Cerebellar cortex (tissue), 1 donor: Measurements from ENCODE around the gene SERTAD1.
"Not testable (repeated sequence)": the region's sequence is repeated elsewhere in the genome, so short reads cannot be mapped to it uniquely, and the experiment has no call there.

Experiments
- DNase-seq: peaks from one replicate; pipeline ENCODE4 v3.0.0-alpha.2; 2015; ENCODE audit warnings: low spot score

Gene SERTAD1, protein sequence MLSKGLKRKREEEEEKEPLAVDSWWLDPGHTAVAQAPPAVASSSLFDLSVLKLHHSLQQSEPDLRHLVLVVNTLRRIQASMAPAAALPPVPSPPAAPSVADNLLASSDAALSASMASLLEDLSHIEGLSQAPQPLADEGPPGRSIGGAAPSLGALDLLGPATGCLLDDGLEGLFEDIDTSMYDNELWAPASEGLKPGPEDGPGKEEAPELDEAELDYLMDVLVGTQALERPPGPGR

DNA sequence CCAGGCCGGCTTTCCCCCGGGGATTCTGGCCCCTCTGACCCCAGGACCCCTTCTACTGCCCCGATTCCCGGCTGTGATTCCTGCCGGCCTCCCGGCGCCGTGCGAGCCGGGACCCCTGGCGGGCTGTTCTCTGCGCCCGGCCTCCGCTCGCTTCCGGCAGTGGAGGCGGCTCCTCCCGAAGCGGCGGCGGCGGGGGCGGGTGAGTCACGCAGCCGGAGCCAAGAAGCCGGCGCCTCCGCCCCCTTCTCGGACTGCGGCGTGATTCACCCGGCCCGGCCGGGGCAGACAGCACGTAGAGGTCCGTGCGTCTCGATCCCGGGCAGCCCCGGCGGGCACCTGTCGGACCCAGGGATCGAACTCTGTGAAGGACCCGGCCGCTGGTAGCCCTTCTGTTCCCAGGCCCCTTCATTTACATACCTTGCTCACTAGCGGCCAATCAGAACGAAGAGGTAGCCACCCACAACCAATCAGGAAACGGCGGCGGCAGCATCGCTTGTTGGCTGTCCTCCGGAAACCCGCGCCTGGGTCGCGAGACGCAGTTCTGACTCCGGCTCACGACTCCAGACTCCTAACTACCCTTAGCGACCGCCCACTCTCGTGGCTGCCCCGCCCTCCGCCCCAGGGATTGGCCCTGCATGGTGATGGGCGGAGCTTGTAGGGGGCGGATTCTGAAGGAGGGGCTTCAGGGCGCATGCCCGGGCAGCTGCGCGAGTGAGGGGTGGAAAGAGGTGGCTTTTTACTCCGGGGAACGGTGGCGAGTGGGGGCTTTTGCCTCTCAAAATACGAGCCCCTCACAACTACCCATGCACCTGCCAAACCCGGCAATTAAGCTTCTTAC, at the start of gene SERTAD1:
Gene SERTAD1, minus strand, starts transcription at position 543 of the 838 bp plus-strand sequence. CDS start 2,446 bp downstream, outside the sequence.
- peak; percentile 100 for DNase-seq

DNA sequence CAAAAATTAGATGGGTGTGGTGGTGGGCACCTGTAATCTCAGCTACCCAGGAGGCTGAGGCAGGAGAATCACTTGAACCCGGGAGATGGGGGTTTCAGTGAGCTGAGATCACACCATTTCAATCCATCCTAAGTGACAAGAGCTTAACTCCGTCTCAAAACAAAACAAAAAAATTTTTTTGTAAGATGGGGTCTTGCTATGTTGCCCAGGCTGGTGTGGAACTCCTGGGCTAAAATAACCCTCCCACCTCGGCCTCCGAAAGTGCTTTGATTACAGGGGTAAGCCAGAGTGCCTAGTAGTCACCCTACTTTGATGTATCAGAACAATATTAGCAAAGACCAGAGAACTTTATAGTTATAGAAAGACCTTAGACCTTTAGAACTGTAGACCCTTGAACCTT, 48.9 kb upstream of the SERTAD1 start:
- DNase-seq = no peak

DNA sequence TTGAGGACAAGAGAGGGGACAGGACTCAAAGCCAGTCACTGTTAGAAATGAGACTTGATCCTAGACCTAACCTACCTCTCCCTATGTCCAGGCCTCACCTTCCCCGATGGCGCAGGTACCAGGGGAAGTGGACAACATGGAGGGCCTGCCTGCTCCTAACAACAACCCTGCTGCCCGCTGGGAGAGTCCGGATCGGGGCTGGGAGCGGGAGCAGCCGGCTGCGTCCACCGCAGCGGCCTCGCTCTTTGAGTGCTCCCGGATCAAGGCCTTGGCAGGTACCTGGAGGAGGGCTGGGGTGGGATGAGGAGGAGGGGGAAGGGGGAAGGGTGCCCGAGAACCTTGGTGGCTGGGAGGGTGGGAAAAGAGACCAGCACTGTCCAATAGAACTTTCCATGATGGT, 46.7 kb upstream of the SERTAD1 start:
- DNase-seq = no peak

DNA sequence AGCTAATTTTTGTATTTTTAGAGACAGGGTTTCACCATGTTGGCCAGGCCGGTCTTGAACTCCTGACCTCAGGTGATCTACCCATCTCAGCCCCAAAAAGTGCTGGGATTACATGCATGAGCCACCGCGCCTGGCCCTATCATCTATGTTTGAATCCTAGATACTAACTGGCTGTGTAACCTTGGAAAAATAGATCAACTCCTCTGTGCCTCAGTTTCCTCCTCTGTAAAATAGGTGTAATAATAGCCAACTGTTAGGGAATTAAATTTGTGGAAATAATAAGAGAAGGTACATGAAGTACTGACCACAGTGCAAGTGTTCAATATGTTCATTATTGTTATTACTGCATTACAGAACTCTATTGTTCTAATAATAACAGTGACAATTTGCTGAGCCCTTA, 45.3 kb upstream of the SERTAD1 start:
- DNase-seq = no peak

DNA sequence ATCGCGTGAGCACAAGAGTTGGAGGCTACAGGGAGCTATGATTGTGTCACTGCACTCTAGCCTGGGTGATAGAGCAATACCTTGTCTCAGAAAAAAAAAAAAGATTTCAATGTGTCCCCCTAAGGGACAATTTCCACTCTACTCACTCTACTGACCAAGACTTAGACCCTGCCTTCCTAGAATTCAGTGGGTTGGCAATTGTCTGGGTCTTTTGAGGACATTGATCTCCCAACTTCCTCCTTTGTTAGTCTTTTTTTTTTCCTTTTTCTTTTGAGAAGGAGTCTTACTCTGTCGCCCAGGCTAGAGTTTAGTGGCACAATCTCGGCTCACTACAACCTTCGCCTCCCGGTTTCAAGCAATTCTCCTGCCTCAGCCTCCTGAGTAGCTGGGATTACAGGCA, 43.2 kb upstream of the SERTAD1 start:
- DNase-seq = no peak

DNA sequence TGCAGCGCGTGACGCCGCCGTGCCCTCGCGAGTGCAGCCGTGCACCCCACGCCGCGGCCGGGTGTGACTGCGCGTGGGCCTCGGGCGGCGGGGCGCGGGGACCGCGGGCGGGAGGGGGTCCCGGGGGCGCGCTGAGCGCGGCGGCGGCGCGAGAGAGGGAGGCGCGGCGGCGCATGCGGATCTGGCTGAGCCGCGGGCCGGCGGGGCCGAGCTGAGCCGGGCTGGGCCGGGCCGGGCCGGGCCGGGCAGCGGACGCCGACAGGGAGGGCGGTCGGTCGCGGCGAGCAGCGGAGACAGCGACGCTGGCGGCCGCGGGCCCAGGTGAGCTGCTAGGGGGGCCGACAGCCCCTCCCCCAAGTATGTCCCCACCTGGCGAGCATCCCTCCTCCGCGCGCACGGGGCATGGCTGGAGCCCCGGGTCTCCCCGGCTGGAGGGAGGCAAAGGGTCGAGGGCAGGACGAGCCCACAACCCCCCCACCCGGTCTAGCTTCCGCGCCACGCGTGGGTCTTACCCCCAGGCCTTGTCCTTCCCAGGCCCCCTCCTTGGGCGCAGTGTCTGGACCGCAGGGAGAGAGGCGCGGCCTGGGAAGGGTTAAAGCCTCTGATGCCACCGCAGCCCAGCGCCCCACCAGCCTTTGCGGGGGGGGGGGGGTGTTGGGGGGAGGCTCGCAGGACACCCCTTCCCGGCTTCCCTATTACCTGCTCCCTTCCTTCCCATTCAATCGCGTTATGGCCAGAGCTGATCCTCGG, 41.4 kb upstream of the SERTAD1 start, which contains the start of gene SPTBN4:
Gene SPTBN4, plus strand, starts transcription at position 17 of the 750 bp plus-strand sequence. CDS start 5,621 bp downstream, outside the sequence.
- DNase-seq = no peak

DNA sequence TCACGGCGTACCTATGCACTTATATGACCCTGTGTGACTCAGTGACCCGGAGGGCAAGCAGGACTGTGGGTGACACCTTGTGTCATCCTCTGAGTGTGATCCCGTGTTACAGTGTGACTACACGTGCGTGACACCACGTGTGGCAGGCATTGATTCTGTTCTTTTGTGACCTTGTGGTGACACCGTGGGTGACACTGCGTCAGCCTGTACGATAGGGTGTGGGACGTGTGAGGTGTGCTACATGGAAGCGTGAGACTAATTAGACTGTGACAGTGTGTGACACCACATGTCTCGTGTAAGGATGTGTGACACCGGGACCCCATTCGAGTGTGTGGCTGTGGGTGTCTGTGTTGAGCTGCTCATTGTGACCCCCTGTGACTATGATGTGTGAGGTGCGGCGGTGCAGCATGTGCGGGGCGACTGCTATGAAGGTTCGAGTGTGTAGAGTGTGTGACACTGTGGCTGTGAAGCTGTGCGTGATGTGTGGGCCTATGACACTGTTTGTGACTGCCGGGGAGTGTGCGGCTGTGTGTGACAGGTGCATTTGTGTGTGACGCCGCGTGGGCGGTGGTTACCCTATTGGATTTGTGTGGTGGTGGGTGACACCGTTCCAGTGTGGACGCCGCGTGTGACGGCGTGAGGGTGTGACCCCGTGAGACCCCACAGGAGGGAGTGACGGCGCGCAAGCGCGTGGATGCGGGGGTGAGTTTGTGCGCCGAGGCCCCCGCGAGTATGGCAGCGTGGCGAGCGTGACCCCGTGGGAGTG, 40.6 kb upstream of the SERTAD1 start:
- no peak for DNase-seq

DNA sequence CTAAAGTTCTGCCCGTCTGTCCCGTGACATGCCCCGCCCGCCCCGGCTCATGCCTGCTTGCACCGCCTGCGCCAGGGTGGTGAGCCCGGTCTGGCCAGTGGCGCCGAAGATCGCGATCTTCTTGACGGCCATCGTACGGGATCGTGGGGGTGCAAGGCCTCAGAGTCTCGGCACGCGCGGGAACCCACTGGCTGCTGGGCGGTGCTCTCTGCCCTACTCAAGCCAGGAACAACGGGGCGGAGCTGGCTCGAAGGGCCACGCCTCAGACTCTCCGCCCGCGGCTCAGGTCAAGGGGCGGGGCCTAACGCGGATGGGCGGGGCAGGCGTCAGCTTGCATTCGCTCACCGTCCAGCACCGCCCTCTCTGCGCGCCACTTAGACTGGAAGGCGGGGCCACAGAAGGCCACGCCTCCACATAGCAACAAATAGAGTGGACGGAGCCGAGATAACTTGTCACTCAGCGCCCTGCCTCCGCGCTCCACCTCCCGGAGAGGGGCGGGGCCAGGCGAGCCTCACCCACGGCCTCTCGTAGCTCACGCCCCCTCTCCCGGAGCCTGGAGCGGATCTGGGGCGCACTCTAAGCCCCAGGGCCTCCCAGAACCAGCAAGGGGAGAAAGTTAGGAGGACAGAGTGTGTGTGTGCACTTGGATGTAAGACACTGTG, 39.9 kb upstream of the SERTAD1 start, which contains the start of gene BLVRB:
Gene BLVRB, minus strand, starts transcription at position 189 of the 662 bp plus-strand sequence. Its CDS starts 57 bp downstream, at position 132.
- DNase-seq = peak; percentile 99

DNA sequence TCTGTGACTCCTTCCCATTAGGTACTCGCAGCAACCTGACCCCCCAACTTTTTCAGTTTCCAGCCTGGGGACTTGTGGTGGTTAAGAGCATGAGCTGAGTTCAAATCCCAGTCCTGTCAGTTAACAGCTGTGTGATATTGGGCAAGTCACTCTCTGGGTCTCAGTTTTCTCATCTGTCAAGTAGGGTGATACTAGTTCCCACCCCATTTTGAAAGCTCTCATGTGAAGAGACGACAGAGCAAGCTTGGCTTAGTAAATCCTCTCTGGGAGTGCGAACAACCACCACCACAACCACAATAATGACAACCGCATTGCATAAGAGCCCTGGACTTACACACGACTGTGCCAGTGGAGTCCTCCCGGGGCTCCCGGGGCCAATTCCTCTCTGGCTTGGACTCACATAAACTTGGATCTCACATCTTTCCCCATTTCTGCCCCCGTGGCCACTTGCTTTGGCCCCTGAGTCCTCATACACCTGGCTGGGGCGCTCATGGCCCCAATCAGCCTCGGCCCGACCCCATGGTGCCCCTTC, 39.3 kb upstream of the SERTAD1 start:
- peak; percentile 42 for DNase-seq

DNA sequence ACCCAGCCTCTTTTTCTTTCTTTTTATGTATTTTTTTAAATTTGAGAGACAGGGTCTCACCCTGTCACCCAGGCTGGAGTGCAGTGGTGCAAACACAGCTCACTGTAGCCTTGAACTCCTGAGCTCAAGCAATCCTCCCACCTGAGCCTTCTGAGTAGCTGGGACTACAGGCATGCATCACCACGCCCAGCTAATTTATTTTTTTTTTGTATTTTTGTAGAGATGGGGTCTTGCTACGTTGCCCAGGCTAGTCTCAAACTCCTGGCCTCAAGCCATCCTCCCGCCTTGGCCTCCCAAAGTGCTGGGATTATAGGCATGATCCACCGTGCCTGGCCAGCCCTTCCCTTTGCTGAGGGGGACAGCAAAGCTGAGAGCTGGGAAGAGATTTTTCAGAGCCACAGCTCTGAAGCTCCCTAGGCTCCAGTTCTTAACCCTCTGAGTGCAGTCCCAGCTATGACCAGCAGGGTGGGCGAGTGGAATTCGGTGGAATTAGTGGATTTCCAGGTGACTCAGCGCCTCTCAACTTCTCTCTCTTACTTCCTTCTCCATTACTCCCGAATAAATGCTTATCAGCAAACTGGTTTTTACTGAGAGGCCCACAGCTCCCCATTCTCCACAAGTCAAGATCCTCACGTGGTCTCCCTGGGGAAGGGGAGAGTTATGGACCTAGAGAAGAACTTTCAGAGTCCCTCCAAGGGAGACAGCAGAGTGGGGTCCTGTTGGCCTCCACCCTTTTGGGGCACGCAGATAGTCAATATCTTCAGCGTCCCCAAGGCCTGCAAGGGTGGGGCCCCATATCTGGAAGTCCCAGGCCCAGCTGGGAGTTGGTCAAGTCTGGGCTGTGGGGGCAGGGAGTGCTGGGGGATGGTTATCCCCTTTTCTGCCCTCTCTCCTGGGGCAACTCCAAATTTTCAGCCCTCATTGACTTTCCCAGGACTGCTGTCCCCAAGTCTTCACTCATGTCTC, 38.5 kb upstream of the SERTAD1 start:
- DNase-seq = peak; percentile 90

DNA sequence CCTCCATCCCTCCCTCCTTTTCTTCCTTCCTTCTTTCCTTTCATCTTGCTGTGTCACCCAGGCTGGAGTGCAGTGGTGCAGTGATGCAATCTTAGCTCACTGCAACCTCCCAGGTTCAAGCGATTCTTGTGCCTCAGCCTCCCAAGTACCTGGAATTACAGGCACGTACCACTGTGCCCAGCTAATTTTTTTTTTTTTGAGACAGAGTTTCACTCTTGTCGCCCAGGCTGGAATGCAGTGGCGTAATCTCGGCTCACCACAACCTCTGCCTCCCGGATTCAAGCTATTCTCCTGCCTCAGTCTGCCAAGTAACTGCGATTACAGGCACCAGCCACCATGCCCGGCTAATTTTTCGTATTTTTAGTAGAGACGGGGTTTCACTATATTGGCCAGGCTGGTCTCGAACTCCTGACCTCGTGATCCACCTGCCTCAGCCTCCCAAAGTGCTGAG, 37.8 kb upstream of the SERTAD1 start:
- DNase-seq = not testable (repeated sequence)

DNA sequence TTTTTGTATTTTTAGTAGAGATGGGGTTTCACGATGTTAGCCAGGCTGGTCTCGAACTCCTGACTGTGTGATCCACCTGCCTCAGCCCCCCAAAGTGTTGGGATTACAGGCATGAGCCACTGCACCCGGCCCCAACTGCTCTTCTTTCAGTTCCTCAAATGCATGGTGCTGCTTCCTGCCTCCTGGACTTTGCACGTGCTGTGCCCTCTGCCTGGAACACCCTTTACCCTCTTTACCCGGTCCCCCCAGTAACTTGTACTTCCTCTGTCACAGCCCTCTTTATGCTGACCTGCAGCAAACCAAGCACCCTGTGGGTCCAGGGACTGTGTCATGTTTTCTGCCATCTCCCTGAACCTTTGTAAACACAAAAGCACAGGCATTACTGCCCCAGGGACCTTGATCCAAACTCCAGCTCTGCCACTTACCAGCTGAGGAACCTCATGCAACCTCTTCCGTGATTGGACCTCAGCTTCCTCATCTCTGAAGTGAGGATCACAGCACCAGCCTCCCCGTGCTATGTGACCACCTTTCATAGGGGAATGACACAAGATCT, 36.0 kb upstream of the SERTAD1 start:
- DNase-seq = no peak

DNA sequence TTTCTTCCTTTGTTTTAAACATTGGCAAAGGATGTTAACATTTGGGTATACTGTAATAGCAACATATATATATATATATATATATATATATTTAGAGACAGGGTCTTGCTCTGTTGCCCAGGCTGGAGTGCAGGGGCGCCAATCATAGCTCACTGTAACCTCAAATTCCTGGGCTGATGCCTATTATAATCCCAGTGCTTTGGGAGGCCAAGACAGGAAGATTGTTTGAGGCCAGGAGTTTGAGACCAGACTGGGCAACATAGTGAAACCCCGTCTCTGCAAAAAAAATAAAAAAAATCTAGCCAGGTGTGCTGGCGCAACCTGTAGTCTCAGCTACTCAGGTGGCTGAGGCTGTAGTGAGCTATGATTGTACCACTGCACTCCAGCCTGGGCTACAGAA, 34.4 kb upstream of the SERTAD1 start:
- DNase-seq = no peak

DNA sequence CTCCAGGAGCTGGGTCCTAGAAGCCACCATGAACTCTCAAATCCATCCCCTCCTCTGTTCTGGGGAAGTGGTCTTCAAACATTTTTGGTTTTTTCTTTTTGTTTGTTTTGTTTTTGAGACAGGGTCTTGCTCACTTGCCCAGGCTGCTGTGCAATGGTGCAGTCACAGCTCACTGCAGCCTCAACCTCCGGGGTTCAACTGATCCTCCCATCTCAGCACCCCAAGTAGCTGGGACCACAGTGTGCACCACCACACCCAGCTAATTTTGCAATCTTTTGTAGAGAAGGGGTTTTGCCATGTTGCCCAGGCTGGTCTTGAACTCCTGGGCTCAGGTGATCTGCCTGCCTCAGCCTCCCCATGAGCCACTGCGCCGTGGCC, 32.8 kb upstream of the SERTAD1 start:
- no peak for DNase-seq

DNA sequence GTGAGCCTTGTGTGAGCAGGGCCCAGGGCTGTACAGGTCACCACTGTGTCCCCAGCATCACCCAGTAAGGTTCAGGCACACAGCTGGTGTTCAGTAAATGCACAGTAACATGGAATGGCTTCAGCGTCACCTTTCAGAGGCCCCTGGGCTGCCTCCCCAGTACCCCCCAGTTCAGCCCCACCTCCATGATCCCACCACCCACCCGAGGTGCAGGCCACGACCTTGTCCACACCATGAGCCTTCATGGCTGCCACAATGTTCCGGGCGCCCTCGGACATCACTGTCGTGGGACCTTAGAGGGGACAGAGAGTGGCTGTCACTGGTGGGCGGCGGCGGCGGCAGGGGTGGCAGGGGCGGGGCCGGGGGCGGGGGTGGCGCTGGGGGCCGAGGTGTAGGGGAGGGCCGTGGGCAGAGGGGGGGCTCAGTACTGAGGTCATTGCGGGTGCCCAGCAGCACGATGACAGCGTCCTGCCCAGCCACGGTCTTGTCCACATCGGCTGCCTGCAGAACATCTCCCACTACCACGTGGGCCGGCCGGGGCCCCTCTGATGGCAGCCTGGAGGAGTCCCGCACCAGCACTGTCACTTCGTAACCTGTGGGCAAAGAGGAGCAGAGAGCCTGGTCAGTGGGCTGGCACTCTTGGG, 32.3 kb upstream of the SERTAD1 start:
- DNase-seq = no peak

DNA sequence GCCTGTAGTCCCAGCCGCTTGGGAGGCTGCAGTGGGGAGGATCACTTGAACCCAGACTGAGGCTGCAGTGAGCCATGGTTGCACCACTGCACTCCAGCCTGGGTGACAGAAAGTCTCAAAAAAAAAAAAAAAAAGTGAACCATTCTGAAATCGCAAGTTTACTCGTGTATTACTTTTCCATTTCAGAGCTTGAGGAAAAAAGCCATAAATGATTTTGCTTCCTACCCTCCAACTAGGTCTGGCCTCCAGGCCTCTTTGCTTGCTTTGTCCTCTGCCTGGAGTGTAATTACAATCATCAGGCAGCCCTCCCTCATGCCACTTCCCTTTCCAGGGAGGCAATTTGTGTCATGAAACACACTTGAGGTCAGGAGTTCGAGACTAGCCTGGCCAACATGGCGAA, 31.3 kb upstream of the SERTAD1 start:
- DNase-seq = no peak

DNA sequence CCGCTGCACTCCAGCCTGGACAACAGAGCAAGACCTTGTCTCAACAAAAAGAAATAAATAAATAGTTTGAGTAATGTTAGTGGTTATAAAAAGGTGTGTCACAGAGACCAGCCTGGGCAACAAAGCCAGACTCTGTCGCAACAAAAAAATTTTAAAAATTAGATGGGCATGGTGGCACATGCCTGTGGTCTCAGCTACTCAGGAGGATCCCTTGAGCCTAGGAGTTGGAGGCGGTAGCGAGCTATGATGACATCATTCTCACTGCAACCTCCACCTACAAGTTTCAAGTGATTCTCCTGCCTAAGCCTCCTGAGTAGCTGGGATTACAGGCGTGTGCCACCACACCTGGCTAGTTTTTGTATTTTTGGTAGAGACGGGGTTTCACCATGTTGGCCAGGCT, 28.2 kb upstream of the SERTAD1 start:
- DNase-seq = not testable (repeated sequence)

DNA sequence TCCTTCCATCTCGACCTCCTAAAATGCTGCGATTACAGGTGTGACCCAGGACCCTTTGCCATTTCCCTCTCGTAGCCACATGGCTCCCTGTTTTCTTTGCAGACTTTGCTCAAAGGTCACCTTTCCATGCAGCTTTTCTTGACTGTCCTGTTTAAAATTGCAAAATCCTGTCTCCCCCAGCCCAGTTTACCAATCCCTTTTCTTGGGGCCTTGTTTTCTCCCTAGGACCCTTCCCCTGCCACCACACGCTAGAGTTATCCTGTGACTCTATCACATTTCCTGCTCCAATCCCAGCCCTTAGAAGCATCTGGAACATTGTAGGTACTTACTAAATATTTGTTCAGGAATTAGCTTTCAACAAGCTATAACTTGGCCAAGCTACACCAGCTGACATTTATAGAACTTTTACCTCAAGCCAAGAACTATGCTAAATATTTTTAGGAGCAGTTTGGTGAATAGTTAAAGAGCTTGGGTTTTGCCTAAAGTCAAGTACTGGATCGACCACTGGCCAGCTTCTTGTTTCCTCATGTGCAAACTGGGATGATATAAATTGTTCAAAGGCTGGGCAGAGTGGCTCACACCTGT, 27.5 kb upstream of the SERTAD1 start:
- no peak for DNase-seq
